Liver (tissue), 9 donors: ENCODE results near the gene OARD1. TPM values are rescaled to one million over a fixed set of nuclear protein-coding genes. Genes with fewer than 3 reads are reported as not detected.

ENCODE experiments used
- DNase-seq: peaks from one replicate; pipeline ENCODE4 v3.0.0-alpha.2; 2017; ENCODE audit warnings: low spot score
- H3K27ac ChIP-seq, 2 donors: one replicate each; pipeline ENCODE4 v1.7.0; 2013; ENCODE audit warnings: inconsistent platforms in 2 of 2, low read length in 2 of 2, control low read depth in 1 of 2, low read depth in 1 of 2, mild to moderate bottlenecking in 1 of 2
- H3K27me3 ChIP-seq, 4 donors: one replicate each; pipeline versions ENCODE4 v1.6.1 to v1.7.0; 2013; ENCODE audit warnings: low read length in 3 of 4, inconsistent platforms in 1 of 4, mild to moderate bottlenecking in 1 of 4, moderate library complexity in 1 of 4; ENCODE audit not compliant: control insufficient read depth in 4 of 4, insufficient read depth in 4 of 4
- H3K36me3 ChIP-seq, 4 donors: one replicate each; pipeline versions ENCODE4 v1.6.1 to v1.7.0; 2013; ENCODE audit warnings: low read length in 3 of 4, mild to moderate bottlenecking in 3 of 4, low read depth in 1 of 4, moderate library complexity in 1 of 4; ENCODE audit not compliant: control insufficient read depth in 4 of 4, insufficient read depth in 3 of 4
- H3K4me1 ChIP-seq, 4 donors: one replicate each; pipeline versions ENCODE4 v1.6.1 to v1.7.0; 2013; ENCODE audit warnings: low read length in 3 of 4, mild to moderate bottlenecking in 3 of 4, moderate library complexity in 1 of 4; ENCODE audit not compliant: control insufficient read depth in 4 of 4, insufficient read depth in 4 of 4
- H3K4me3 ChIP-seq, 3 donors: one replicate each; pipeline versions ENCODE4 v1.6.1 to v1.7.0; 2013; ENCODE audit warnings: low read length in 3 of 3, control low read depth in 1 of 3, low read depth in 1 of 3, mild to moderate bottlenecking in 1 of 3
- H3K9ac ChIP-seq, 2 donors: one replicate each; pipeline ENCODE4 v1.7.0; 2013; ENCODE audit warnings: low read length in 2 of 2, mild to moderate bottlenecking in 2 of 2, moderate library complexity in 2 of 2, control low read depth in 1 of 2, low read depth in 1 of 2
- H3K9me3 ChIP-seq, 4 donors: one replicate each; pipeline versions ENCODE4 v1.6.1 to v1.7.0; 2013; ENCODE audit warnings: low read length in 3 of 4; ENCODE audit not compliant: control insufficient read depth in 4 of 4
- FOXA1 ChIP-seq: IDR thresholded peaks from 2 replicates; pipeline ENCODE4 v1.6.1; 2016; ENCODE audit warnings: antibody characterized with exemption
- HNF4A ChIP-seq, 2 donors: conservative IDR thresholded peaks; 2 replicates each; pipeline ENCODE4 v1.6.1; 2016; ENCODE audit warnings: antibody characterized with exemption in 2 of 2, mild to moderate bottlenecking in 2 of 2
- JUND ChIP-seq, 2 donors: IDR thresholded peaks; 2 replicates each; pipeline ENCODE4 v1.6.1; 2016; ENCODE audit warnings: antibody characterized with exemption in 2 of 2
- NR2F2 ChIP-seq: IDR thresholded peaks from 2 replicates; pipeline ENCODE4 v1.6.1; 2016; ENCODE audit warnings: antibody characterized with exemption
- RAD21 ChIP-seq, 2 donors: IDR thresholded peaks; 2 replicates each; pipeline ENCODE4 v1.6.1; 2016; ENCODE audit warnings: antibody characterized with exemption in 2 of 2, mild to moderate bottlenecking in 2 of 2
- RXRA ChIP-seq, 2 donors: IDR thresholded peaks; 2 replicates each; pipeline ENCODE4 v1.6.1; 2017 to 2018; ENCODE audit warnings: antibody characterized with exemption in 2 of 2, mild to moderate bottlenecking in 1 of 2
- SP1 ChIP-seq: IDR thresholded peaks from 2 replicates; pipeline ENCODE4 v1.6.1; 2018; ENCODE audit warnings: antibody characterized with exemption, mild to moderate bottlenecking
- TAF1 ChIP-seq: conservative IDR thresholded peaks from 2 replicates; pipeline ENCODE4 v1.6.1; 2016; ENCODE audit warnings: antibody characterized with exemption, mild to moderate bottlenecking
- YY1 ChIP-seq: IDR thresholded peaks from 2 replicates; pipeline ENCODE4 v1.6.1; 2016; ENCODE audit warnings: antibody characterized with exemption, mild to moderate bottlenecking
- WGBS: extraction: QIAGEN DNeasy Blood & Tissue Kit; methylation state at CpG from one replicate; pipeline ENCODE4 v1.1.7; 2013; 5-methylcytosine and 5-hydroxymethylcytosine counted together
- polyA plus RNA-seq, 2 donors: library from polyadenylated mRNA; stranded (reverse) in 1 of 2; unstranded in 1 of 2; fragments of 200-250 nt in 1 of 2; fragments of >200 nt in 1 of 2; fragmentation: Nextera tagmentation in 1 of 2; extraction: Ambion mirVana in 1 of 2; gene quantifications; one replicate each; pipeline versions ENCODE4 v1.2.1 to v1.2.3, GENCODE V29; 2013 to 2015
- total RNA-seq, 2 donors: library from RNA; depleted of rRNA; stranded (reverse); fragments of >200 nt; gene quantifications; one replicate each; pipeline ENCODE4 v1.2.3, GENCODE V29; 2014
- TF ChIP-seq, protein P1 (sequence below): fragments of 150-350 bp; IDR thresholded peaks from 2 replicates; pipeline ENCODE4 v1.5.1; 2017; ENCODE audit warnings: improper control_type of control experiment, low read depth, low read length; ENCODE audit not compliant: missing input control
- TF ChIP-seq, protein P2 (sequence below): IDR thresholded peaks from 2 replicates; pipeline ENCODE4 v1.6.1; 2016; ENCODE audit warnings: antibody characterized with exemption, mild to moderate bottlenecking
- donor health status: healthy.
- donor health status: healthy.
- donor health status: healthy.
- donor health status: healthy.
- donor health status: healthy.

The OARD1 gene
- total and polyA plus RNA-seq, 4 donors = 20.1 to 28.6 (median 23.0) TPM

- TF ChIP-seq SP1 (no peak), HNF4A (conservative IDR thresholded peaks at IDR 0.05) (no peak), RXRA (IDR thresholded peaks at IDR 0.05) (no peak), FOXA1 (no peak), JUND (IDR thresholded peaks at IDR 0.05) (no peak), TAF1 (no peak), NR2F2 (no peak), RAD21 (IDR thresholded peaks at IDR 0.05) (no peak), YY1 (no peak)
- TF ChIP-seq, protein P1, sequence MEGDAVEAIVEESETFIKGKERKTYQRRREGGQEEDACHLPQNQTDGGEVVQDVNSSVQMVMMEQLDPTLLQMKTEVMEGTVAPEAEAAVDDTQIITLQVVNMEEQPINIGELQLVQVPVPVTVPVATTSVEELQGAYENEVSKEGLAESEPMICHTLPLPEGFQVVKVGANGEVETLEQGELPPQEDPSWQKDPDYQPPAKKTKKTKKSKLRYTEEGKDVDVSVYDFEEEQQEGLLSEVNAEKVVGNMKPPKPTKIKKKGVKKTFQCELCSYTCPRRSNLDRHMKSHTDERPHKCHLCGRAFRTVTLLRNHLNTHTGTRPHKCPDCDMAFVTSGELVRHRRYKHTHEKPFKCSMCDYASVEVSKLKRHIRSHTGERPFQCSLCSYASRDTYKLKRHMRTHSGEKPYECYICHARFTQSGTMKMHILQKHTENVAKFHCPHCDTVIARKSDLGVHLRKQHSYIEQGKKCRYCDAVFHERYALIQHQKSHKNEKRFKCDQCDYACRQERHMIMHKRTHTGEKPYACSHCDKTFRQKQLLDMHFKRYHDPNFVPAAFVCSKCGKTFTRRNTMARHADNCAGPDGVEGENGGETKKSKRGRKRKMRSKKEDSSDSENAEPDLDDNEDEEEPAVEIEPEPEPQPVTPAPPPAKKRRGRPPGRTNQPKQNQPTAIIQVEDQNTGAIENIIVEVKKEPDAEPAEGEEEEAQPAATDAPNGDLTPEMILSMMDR = no peak
- TF ChIP-seq, protein P2, sequence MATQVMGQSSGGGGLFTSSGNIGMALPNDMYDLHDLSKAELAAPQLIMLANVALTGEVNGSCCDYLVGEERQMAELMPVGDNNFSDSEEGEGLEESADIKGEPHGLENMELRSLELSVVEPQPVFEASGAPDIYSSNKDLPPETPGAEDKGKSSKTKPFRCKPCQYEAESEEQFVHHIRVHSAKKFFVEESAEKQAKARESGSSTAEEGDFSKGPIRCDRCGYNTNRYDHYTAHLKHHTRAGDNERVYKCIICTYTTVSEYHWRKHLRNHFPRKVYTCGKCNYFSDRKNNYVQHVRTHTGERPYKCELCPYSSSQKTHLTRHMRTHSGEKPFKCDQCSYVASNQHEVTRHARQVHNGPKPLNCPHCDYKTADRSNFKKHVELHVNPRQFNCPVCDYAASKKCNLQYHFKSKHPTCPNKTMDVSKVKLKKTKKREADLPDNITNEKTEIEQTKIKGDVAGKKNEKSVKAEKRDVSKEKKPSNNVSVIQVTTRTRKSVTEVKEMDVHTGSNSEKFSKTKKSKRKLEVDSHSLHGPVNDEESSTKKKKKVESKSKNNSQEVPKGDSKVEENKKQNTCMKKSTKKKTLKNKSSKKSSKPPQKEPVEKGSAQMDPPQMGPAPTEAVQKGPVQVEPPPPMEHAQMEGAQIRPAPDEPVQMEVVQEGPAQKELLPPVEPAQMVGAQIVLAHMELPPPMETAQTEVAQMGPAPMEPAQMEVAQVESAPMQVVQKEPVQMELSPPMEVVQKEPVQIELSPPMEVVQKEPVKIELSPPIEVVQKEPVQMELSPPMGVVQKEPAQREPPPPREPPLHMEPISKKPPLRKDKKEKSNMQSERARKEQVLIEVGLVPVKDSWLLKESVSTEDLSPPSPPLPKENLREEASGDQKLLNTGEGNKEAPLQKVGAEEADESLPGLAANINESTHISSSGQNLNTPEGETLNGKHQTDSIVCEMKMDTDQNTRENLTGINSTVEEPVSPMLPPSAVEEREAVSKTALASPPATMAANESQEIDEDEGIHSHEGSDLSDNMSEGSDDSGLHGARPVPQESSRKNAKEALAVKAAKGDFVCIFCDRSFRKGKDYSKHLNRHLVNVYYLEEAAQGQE = no peak
- 96% methylated on average over 1 of the region's 1 CpG for WGBS
- peaks cover 0 to 6% (median 2%) of the 10 kb centered on the region in 4 donors for H3K36me3 ChIP-seq
- DNase-seq = no peak
- no peaks in the 10 kb centered on the region for H3K27me3 ChIP-seq
- no peaks in the 10 kb centered on the region for H3K9me3 ChIP-seq
- H3K9ac ChIP-seq = no peak overlapping the region
- no peak overlapping the region for H3K27ac ChIP-seq
- no peaks in the 10 kb centered on the region for H3K4me1 ChIP-seq
- no peak overlapping the region for H3K4me3 ChIP-seq
Observed at GRCh38 chr6:41120058-41120457, 47.9 kb upstream of the OARD1 start.

DNA sequence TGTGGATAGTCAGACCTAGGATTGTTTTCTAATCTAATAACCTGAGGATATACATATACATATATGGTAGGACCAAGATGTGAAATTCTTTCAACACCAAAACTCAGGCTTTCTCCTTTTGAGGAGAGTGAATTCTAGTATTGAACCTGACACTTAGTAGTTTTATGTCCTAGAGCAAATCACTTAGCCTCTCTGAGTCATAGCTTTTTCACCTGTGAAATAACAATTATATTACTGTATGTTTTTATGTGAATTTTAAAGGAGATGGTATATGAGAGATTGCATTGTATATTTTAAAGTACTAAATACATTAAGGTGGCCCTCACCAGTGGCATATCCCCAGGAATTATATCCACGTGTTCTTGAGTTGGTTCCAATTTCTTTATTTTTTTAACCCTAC is 47.4 kb upstream of the OARD1 start:
- Histone ChIP-seq H3K9ac (no peak overlapping the region), H3K27me3 (no peaks in the 10 kb centered on the region), H3K4me1 (no peaks in the 10 kb centered on the region), H3K4me3 (no peak overlapping the region), H3K36me3 (peaks cover 0 to 6% (median 2%) of the 10 kb centered on the region in 4 donors), H3K27ac (no peak overlapping the region), H3K9me3 (no peaks in the 10 kb centered on the region)
- DNase-seq = no peak
- WGBS = 83% methylated on average over 1 of the region's 1 CpG
- no peak for TF ChIP-seq HNF4A (conservative IDR thresholded peaks at IDR 0.05)
- TF ChIP-seq, protein P1 = no peak
- no peak for TF ChIP-seq YY1
- TF ChIP-seq RXRA (IDR thresholded peaks at IDR 0.05) = no peak
- TF ChIP-seq JUND (IDR thresholded peaks at IDR 0.05) = no peak
